ENCODE measurements around the gene PCBP3.

Gene PCBP3

GRCh38 chr21:45761704-45762103, 118.2 kb downstream of the PCBP3 start:
- no peak for DNase-seq

GRCh38 chr21:45763074-45763473, 119.5 kb downstream of the PCBP3 start:
- DNase-seq, result no peak

DNA sequence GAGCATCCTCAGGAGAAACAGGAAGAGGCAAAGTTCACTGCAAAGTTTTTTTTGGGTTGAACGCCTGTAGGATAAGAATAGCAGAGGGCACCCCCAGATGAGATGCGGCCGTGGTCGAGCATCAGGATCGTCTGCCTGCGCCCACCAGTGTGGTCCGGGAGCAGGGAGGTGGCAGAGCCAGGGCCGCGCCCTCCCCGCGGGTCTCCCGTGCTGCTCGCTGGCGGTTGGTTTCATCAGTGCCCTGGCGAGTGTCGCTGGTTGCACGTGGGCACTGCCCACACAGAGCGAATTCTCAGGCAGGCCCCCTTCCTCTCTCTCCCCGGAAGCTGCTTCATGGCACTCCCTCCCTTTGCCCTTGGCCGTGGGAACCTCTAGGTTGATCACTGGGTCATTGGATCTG, 120.0 kb downstream of the PCBP3 start:
- no peak for DNase-seq

GRCh38 chr21:45764792-45765191, 121.3 kb downstream of the PCBP3 start:
- no peak for DNase-seq

- DNase-seq, result no peak
These were observed 121.8 kb downstream of the PCBP3 start for GRCh38 chr21:45765375-45765774.

- DNase-seq, result no peak
These were observed 122.5 kb downstream of the PCBP3 start for GRCh38 chr21:45766055-45766454.

DNA sequence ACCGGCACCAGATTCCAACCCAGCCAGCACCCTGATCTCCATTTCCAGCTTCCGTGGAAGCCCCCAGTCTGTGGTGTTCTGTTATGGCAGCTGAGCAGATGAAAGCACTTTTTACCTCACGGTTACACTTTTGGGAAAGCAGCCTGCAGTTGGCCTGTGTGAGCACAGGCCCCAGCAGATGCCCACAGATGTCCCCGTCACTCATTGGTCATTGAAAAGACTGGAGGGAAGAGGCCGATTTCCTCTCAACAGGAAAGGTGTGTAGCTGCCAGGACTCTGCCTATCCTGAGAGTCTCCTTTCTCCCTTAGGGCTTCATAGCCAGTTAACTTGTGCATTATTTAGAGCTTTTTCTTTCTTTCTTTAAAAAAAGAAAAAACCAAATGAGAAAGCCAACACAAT, 123.0 kb downstream of the PCBP3 start:
- DNase-seq, result no peak

- no peak for DNase-seq
These were observed 123.8 kb downstream of the PCBP3 start for GRCh38 chr21:45767071-45768006.

DNA sequence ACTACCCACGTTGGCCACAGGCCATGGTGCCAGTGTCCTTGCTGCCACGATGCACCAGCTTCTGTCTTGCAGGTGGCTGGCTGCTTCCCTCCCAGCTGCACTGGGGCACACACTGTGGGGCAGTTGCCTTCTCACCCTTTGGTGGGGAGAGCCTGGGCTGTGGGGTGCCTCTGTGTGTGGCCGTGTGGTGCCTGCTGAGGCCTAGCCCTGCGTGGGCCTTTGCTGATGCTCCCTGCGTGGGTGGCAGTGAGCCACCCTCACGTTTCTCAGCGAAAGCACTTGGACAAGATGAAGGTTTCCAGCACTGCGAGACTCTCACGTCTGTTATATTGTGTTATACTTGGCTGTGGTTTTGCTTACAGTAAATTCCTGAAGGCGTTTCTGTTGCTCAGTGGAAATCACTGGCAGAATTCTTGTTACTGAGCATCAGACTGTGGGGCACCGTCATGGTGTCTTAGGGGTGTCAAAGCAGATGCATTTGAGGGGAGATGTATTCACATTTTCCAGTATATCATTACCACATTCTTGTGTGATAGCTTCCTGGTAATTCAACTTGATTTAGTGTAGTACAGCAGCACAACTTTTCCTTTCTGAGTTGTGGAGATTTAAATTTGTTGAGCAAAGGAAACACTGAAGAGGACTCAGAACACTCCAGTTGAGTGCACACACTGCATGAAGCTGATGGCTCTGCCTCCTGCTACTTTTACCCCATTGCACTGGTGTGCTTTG, 124.7 kb downstream of the PCBP3 start:
- no peak for DNase-seq

DNA sequence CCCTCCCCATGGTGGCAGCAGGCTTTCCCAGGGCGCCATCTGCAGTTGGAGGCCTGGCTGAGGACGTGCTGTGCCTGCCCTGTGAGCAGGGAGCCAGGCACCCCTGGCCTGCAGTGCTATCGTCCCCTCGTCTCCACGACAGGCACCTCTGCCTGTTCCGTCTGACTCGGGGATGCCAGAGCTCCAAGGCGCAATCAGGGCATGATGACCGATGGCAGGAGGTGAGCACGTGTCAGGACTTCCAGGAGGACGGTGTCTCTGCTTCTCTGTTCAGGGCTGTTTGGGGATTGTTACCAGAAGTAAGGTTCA, 125.2 kb downstream of the PCBP3 start:
- DNase-seq, result no peak

GRCh38 chr21:45769294-45769693, 125.8 kb downstream of the PCBP3 start:
- no peak for DNase-seq

DNA sequence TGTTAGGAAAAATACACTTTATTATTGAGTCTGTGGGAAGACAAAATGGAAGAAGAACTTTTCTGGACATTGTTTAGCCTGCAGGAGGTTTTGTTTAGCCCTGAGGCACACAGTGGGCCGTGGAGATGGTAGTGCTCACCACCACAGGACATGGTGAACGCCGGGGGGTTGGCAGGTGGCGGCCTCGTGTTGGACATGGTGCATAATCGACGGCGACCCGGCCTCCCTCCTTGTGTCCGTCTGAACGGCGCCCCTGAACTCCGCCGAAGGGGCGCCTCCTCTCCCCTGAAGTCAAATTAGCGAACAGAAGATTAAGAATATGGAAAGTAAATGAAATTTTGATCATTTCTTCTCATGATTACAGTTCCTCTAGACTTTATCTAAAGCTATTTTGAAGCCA, 126.4 kb downstream of the PCBP3 start:
- no peak for DNase-seq

DNA sequence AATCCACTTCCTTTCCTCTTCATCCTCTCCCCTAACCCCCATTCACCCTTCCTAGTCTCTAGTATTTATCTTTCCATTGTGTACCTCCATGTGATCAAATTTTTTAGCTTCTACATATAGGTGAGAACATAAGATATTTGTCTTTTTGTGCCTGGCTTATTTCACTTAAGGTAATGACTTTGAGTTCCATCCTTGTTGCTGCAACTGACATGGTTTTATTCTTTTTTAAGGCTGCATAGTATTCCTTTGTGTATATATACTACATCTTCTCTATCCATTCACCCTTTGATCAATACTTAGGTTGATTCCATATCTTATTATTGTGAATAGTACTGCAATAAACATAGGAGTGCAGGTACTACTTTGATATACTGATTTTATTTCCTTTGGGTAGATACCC, 128.7 kb downstream of the PCBP3 start:
- no peak for DNase-seq

GRCh38 chr21:45774291-45774690, 130.8 kb downstream of the PCBP3 start:
- DNase-seq, result no peak

GRCh38 chr21:45776971-45777370, 133.4 kb downstream of the PCBP3 start:
- DNase-seq, result no peak

DNA sequence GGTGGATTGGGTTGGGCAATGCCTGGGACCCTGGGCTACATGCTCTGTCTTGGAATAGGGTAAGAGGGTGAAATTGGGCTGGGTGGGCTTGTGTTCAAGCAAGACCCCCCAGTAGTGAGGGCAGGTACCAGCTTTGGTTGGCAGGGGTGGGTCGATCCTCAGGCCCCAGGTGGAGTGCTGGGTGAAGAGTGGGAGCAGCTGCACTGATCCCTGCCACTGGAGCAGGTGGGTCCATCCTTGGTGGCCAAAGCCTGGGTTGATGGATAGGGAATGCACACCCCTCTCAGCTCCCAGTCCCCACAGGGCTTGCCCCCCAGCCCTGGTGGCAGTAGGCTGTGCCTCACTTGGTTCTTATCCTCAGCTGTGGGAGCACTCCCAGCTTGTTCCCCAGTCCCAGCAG, 135.2 kb downstream of the PCBP3 start:
- no peak for DNase-seq

GRCh38 chr21:45779226-45779625, 135.7 kb downstream of the PCBP3 start:
- no peak for DNase-seq

GRCh38 chr21:45780647-45781046, 137.1 kb downstream of the PCBP3 start:
- peak in 1 of 3 experiments; percentile 36 for DNase-seq

DNA sequence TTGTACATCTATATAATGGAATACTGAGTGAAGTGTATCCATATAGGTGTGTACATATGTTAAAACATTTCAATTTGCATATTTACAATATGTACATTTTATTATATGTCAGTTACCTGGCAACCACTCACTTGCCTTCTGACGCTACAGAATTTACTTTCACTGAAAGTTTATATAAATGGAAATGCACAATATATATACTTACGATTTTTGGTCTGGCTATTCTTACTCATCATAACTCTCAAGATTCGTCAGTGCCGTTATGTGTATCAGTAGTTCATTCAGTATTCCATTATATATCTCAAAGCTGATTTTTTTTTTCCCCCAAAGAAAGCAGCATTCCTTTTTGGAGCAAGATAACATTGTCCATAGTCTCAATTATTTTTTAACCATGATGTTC, 138.2 kb downstream of the PCBP3 start:
- no peak for DNase-seq

DNA sequence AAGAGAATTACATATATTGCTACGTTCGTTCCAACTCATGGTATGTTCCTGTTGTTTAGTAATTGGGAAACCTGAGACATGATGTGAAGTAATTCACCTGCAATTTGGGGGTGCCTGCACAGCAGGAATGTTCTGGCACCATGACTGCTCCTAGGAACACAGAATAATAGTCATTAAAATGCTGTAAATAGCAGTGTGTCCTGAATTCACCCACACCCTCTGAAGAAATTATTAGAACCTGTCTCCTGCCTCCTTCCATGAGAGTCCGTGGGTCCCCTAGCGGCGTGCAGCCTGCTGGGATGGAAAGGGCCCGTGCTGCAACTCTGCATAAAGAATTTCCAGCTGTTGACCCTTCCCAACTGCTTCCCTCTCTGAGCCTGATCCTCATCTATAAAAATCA, 143.1 kb downstream of the PCBP3 start:
- no peak for DNase-seq

DNA sequence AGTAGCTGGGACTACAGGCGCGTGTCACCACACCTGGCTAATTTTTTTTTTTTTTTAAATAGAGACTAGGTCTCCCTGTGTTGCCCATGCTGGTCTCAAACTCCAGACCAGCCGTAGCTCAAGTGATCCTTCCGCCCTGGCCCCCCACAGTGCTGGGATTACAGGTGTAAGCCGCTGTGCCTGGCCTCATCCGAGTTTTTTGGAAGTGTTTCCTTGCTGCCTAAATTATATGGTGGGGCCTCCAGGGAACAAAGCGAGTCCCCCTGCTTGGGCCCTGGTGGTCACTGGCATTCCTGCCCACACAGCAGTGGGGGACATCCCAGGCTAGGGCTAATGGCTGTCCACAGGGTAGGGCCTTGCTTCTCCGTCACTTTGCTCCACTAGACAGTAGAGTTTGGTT, 143.8 kb downstream of the PCBP3 start:
- no peak for DNase-seq

DNA sequence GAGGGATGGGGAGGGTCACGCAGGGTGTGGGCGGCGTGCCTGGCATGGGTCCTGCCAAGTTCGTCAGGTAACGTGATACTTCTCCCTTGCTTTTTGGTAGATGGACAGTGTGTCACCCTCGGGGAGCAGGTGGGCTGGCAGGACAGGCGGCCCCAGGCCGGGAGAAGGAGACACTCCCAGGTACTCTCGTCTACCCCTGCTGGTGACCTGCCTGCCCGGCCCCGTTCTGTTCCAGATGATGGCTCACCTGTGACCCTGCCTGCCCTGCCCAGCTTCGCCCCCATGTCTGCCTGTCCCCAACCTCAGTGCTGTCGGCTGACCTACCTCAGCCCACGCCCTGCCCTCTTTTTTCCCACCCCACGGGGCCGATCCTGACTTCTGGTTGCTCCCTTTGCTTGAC, 144.7 kb downstream of the PCBP3 start:
- DNase-seq, result no peak

- DNase-seq, result no peak
These were observed 145.3 kb downstream of the PCBP3 start for GRCh38 chr21:45788637-45789506.
